Stimulated activated effector memory CD8-positive, alpha-beta T cell treated with anti-CD3 and anti-CD28 coated beads, Interleukin-12 subunit alpha, Interleukin-12 subunit beta, amount 100 ng/mL, for 72 hours (primary cell): ENCODE results near the gene BAIAP2L2.
"Not testable (repeated sequence)": the region's sequence is repeated elsewhere in the genome, so short reads cannot be mapped to it uniquely, and the experiment has no call there.

Experiments used
- ATAC-seq: fragments of 150-1000 bp; cut with Tn5 transposase; 2 replicates; pipeline ENCODE4 v1.10.0; 2021
- DNase-seq, 2 donors: peaks; one replicate each; pipeline ENCODE4 v3.0.0; 2021 to 2022; ENCODE audit warnings: low spot score in 2 of 2
- H3K27ac Mint-ChIP-seq: one replicate; pipeline ENCODE4 v1.8.0; 2022; ENCODE audit warnings: mild to moderate bottlenecking, mixed read lengths
- H3K36me3 Mint-ChIP-seq: one replicate; pipeline ENCODE4 v1.8.0; 2022; ENCODE audit warnings: mild to moderate bottlenecking, mixed read lengths
- H3K4me1 Mint-ChIP-seq: one replicate; pipeline ENCODE4 v1.8.0; 2022; ENCODE audit warnings: mixed read lengths
- H3K4me3 Mint-ChIP-seq: one replicate; pipeline ENCODE4 v1.8.0; 2022; ENCODE audit warnings: mild to moderate bottlenecking, mixed read lengths
- H3K9me3 Mint-ChIP-seq: one replicate; pipeline ENCODE4 v1.8.0; 2022; ENCODE audit warnings: mixed read lengths

Gene BAIAP2L2

GRCh38 chr22:38051900-38052862 lies 58.3 kb downstream of the BAIAP2L2 start:
- Mint-ChIP-seq H3K27ac (peak overlapping the region; percentile 78), H3K4me3 (no peak overlapping the region)
- ATAC-seq = peak; percentile 82

GRCh38 chr22:38051261-38051660 lies 59.2 kb downstream of the BAIAP2L2 start:
- DNase-seq = no peak

More at GRCh38 chr22:38051900-38052862, 58.3 kb downstream of the BAIAP2L2 start:
- peak; percentile 63 to 87 for DNase-seq
- Mint-ChIP-seq H3K4me1 (peaks cover 17% of the 10 kb centered on the region), H3K9me3 (no peaks in the 10 kb centered on the region), H3K36me3 (peaks cover 6% of the 10 kb centered on the region)

GRCh38 chr22:38050720-38051119 lies 59.8 kb downstream of the BAIAP2L2 start:
- no peak overlapping the region for H3K4me3 Mint-ChIP-seq
- ATAC-seq = no peak
- H3K27ac Mint-ChIP-seq = no peak overlapping the region
- no peaks in the 10 kb centered on the region for H3K36me3 Mint-ChIP-seq
- H3K4me1 Mint-ChIP-seq = peaks cover 6% of the 10 kb centered on the region
- H3K9me3 Mint-ChIP-seq = no peaks in the 10 kb centered on the region
- DNase-seq = no peak

More at GRCh38 chr22:38051261-38051660, 59.2 kb downstream of the BAIAP2L2 start:
- no peak overlapping the region for H3K4me3 Mint-ChIP-seq
- H3K4me1 Mint-ChIP-seq = peaks cover 8% of the 10 kb centered on the region
- no peak overlapping the region for H3K27ac Mint-ChIP-seq
- H3K9me3 Mint-ChIP-seq = no peaks in the 10 kb centered on the region
- ATAC-seq = no peak
- no peaks in the 10 kb centered on the region for H3K36me3 Mint-ChIP-seq

- DNase-seq (no peak), ATAC-seq (no peak)
- H3K27ac Mint-ChIP-seq = no peak overlapping the region
- no peaks in the 10 kb centered on the region for H3K9me3 Mint-ChIP-seq
- H3K4me1 Mint-ChIP-seq = peaks cover 6% of the 10 kb centered on the region
- no peaks in the 10 kb centered on the region for H3K36me3 Mint-ChIP-seq
- no peak overlapping the region for H3K4me3 Mint-ChIP-seq
Observed at GRCh38 chr22:38049812-38050619, 60.5 kb downstream of the BAIAP2L2 start.

GRCh38 chr22:38046070-38046748 lies 64.3 kb downstream of the BAIAP2L2 start:
- H3K9me3 Mint-ChIP-seq = no peaks in the 10 kb centered on the region
- no peaks in the 10 kb centered on the region for H3K4me1 Mint-ChIP-seq
- H3K36me3 Mint-ChIP-seq = no peaks in the 10 kb centered on the region
- no peak for ATAC-seq
- H3K4me3 Mint-ChIP-seq = no peak overlapping the region
- DNase-seq = no peak
- peak overlapping the region; percentile 37 for H3K27ac Mint-ChIP-seq

- H3K27ac Mint-ChIP-seq = peak overlapping the region; percentile 21
- DNase-seq (no peak), ATAC-seq (no peak)
- no peak overlapping the region for H3K4me3 Mint-ChIP-seq
- no peaks in the 10 kb centered on the region for H3K36me3 Mint-ChIP-seq
- no peaks in the 10 kb centered on the region for H3K4me1 Mint-ChIP-seq
- H3K9me3 Mint-ChIP-seq = no peaks in the 10 kb centered on the region
Observed at GRCh38 chr22:38043151-38044039, 67.1 kb downstream of the BAIAP2L2 start.

- no peaks in the 10 kb centered on the region for H3K4me1 Mint-ChIP-seq
- ATAC-seq (no peak), DNase-seq (no peak)
- H3K9me3 Mint-ChIP-seq = no peaks in the 10 kb centered on the region
- no peaks in the 10 kb centered on the region for H3K36me3 Mint-ChIP-seq
- H3K4me3 Mint-ChIP-seq = no peak overlapping the region
- peak overlapping the region; percentile 4 for H3K27ac Mint-ChIP-seq
Observed at GRCh38 chr22:38042488-38042790, 68.0 kb downstream of the BAIAP2L2 start.

- no peaks in the 10 kb centered on the region for H3K9me3 Mint-ChIP-seq
- no peak overlapping the region for H3K4me3 Mint-ChIP-seq
- ATAC-seq (peak; percentile 22), DNase-seq (no peak)
- H3K4me1 Mint-ChIP-seq = no peaks in the 10 kb centered on the region
- peak overlapping the region; percentile 4 for H3K27ac Mint-ChIP-seq
- H3K36me3 Mint-ChIP-seq = no peaks in the 10 kb centered on the region
Observed at GRCh38 chr22:38041760-38042487, 68.6 kb downstream of the BAIAP2L2 start.

GRCh38 chr22:38040953-38041759 lies 69.3 kb downstream of the BAIAP2L2 start:
- no peaks in the 10 kb centered on the region for H3K4me1 Mint-ChIP-seq
- ATAC-seq (no peak), DNase-seq (no peak)
- H3K4me3 Mint-ChIP-seq = no peak overlapping the region
- no peaks in the 10 kb centered on the region for H3K9me3 Mint-ChIP-seq
- H3K27ac Mint-ChIP-seq = peak overlapping the region; percentile 4
- no peaks in the 10 kb centered on the region for H3K36me3 Mint-ChIP-seq

- peaks cover 1% of the 10 kb centered on the region for H3K4me1 Mint-ChIP-seq
- ATAC-seq (no peak), DNase-seq (no peak)
- no peak overlapping the region for H3K27ac Mint-ChIP-seq
- no peaks in the 10 kb centered on the region for H3K36me3 Mint-ChIP-seq
- H3K9me3 Mint-ChIP-seq = no peaks in the 10 kb centered on the region
- H3K4me3 Mint-ChIP-seq = no peak overlapping the region
Observed at GRCh38 chr22:38038890-38039812, 71.3 kb downstream of the BAIAP2L2 start.

- ATAC-seq (no peak), DNase-seq (no peak)
- no peaks in the 10 kb centered on the region for H3K9me3 Mint-ChIP-seq
- H3K36me3 Mint-ChIP-seq = no peaks in the 10 kb centered on the region
- H3K4me3 Mint-ChIP-seq = no peak overlapping the region
- H3K4me1 Mint-ChIP-seq = peaks cover 4% of the 10 kb centered on the region
- H3K27ac Mint-ChIP-seq = no peak overlapping the region
Observed at GRCh38 chr22:38038426-38038825, 72.1 kb downstream of the BAIAP2L2 start.

- H3K4me3 Mint-ChIP-seq, H3K9me3 Mint-ChIP-seq, DNase-seq, H3K36me3 Mint-ChIP-seq, H3K4me1 Mint-ChIP-seq, H3K27ac Mint-ChIP-seq, ATAC-seq: not testable (repeated sequence)
Observed at GRCh38 chr22:38037367-38038150, 72.9 kb downstream of the BAIAP2L2 start.
